Stimulated activated CD4-positive, alpha-beta T cell treated with anti-CD3 and anti-CD28 coated beads, Interleukin-12 subunit alpha, Interleukin-12 subunit beta, amount 100 ng/mL, for 24 hours (primary cell): ENCODE data around the gene TRAK2.
"Not testable (repeated sequence)": the region's sequence is repeated elsewhere in the genome, so short reads cannot be mapped to it uniquely, and the experiment has no call there.

Experiments used
- DNase-seq, 2 experiments: peaks; one replicate each; pipeline ENCODE4 v3.0.0-alpha.2; 2020; ENCODE audit warnings: low read depth in 2 of 2

The TRAK2 gene

GRCh38 chr2:201452058-201452921 lies 1.0 kb upstream of the TRAK2 start:
- DNase-seq, result no peak

GRCh38 chr2:201450954-201451291 lies 335 bp downstream of the TRAK2 start:
- no peak for DNase-seq

GRCh38 chr2:201448701-201449100 lies 2.6 kb downstream of the TRAK2 start:
- DNase-seq, result no peak

- no peak for DNase-seq
These were observed 3.2 kb downstream of the TRAK2 start for GRCh38 chr2:201448061-201448460.

- DNase-seq, result no peak
These were observed 4.2 kb downstream of the TRAK2 start for GRCh38 chr2:201447086-201447485.

- no peak for DNase-seq
These were observed 6.4 kb downstream of the TRAK2 start for GRCh38 chr2:201444746-201445465.

GRCh38 chr2:201441409-201441808 lies 9.8 kb downstream of the TRAK2 start:
- no peak for DNase-seq

GRCh38 chr2:201440182-201440581 lies 11.1 kb downstream of the TRAK2 start:
- no peak for DNase-seq

GRCh38 chr2:201439336-201439922 lies 11.8 kb downstream of the TRAK2 start:
- not testable (repeated sequence) for DNase-seq

- DNase-seq, result no peak
These were observed 15.1 kb downstream of the TRAK2 start for GRCh38 chr2:201436141-201436540.

GRCh38 chr2:201433394-201433995 lies 17.8 kb downstream of the TRAK2 start:
- DNase-seq, result no peak

GRCh38 chr2:201432621-201433393 lies 18.5 kb downstream of the TRAK2 start:
- DNase-seq, result no peak

GRCh38 chr2:201432038-201432620 lies 19.1 kb downstream of the TRAK2 start:
- DNase-seq, result no peak

- DNase-seq, result no peak
These were observed 20.4 kb downstream of the TRAK2 start for GRCh38 chr2:201430839-201431238.

- not testable (repeated sequence) for DNase-seq
These were observed 20.9 kb downstream of the TRAK2 start for GRCh38 chr2:201430322-201430721.

- not testable (repeated sequence) for DNase-seq
These were observed 21.4 kb downstream of the TRAK2 start for GRCh38 chr2:201429835-201430234.

GRCh38 chr2:201428366-201428765 lies 22.9 kb downstream of the TRAK2 start:
- DNase-seq, result not testable (repeated sequence)

- no peak for DNase-seq
These were observed 25.3 kb downstream of the TRAK2 start for GRCh38 chr2:201425952-201426351.

- DNase-seq, result no peak
These were observed 30.7 kb downstream of the TRAK2 start for GRCh38 chr2:201420442-201421113.

GRCh38 chr2:201419986-201420385 lies 31.3 kb downstream of the TRAK2 start:
- DNase-seq, result no peak
